ENCODE measurements around the gene VPS11. TPM values are rescaled to one million over a fixed set of nuclear protein-coding genes. Genes with fewer than 3 reads are reported as not detected.
A peak's percentile ranks its signal among the peaks of the same experiment; 100 is the strongest.

VPS11 gene
- total RNA-seq, 6 experiments from 2014 or later: 27.4 to 31.4 (median 27.8) TPM

DNA sequence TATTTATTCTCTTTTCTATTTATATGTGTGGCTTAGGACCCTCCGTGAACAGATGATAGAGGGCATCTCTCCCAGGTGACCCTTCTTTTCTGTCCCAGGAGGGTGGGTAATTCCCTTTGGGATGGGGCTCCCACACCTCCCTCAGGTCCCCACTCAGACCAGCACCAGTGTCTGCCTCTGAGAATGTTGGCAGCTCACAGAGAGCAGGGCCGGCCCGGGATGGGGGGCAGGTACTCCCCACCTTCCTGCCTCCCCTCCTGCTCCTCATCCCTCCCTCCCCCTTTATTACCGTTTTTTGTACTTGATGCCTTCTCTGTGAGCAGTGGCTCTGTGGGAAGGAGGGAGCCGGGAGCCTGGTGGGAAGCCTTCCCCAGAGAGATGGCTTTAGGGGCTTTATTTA lies 49.0 kb downstream of the VPS11 start:
- Mint-ChIP-seq H3K36me3 (ENCODE audit: low read depth) (peaks cover 22% of the 10 kb centered on the region; the same call in 1 of the 2 replicates), H3K27me3 (ENCODE audit: insufficient read depth) (no peaks in the 10 kb centered on the region; the same call in 1 of the 2 replicates)

DNA sequence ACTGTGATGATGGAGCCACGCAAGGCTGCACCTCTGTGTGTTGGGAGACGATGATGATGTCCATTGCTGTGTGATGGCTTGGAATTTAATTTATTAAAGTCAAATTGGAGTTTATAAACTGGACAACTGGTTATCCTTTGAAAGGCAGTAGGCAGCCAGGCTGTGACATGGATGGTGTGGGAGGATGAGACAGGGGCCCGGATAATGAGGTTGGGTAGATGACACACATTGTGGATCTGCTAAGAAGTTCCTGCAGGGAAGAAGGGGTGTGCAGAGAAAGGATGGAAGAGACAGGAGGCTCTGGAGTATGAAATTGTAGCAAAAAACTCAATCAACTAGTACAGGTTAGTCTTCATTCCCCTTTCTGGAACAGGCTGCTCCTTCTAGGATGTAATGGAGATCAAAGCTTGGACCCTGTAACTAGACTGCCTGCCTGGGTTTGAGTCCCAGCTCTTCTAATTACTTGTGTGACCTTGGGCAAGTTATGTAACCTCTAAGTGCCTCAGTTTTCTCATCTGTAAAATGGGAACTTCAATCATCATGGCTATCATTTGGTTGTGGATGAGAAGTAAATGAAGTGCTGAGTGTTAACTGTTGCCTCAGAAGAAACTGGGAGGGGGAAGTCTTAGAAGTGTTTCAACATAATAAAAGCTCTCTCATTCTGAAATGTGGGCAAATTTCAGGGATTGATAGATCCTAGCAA lies 49.5 kb downstream of the VPS11 start:
- TF ChIP-seq CTCF (IDR thresholded peaks at IDR 0.05): no peak
- peaks cover 27% of the 10 kb centered on the region for H3K4me1 Mint-ChIP-seq (ENCODE audit: low read depth)
- no peak overlapping the region for H3K27ac Mint-ChIP-seq
- H3K27me3 Mint-ChIP-seq (ENCODE audit: insufficient read depth): no peaks in the 10 kb centered on the region
- no peak overlapping the region for H3K4me3 Mint-ChIP-seq
- no peak for DNase-seq
- peaks cover 18% of the 10 kb centered on the region; the same call in 1 of the 2 replicates for H3K36me3 Mint-ChIP-seq (ENCODE audit: low read depth)
- no peaks in the 10 kb centered on the region for H3K9me3 Mint-ChIP-seq

More for the DNA sequence above, 49.0 kb downstream of the VPS11 start:
- H3K4me1 Mint-ChIP-seq (ENCODE audit: low read depth): peaks cover 22% of the 10 kb centered on the region
- no peak for DNase-seq
- no peak overlapping the region for H3K4me3 Mint-ChIP-seq
- H3K27ac Mint-ChIP-seq: no peak overlapping the region
- H3K9me3 Mint-ChIP-seq: no peaks in the 10 kb centered on the region
- no peak for TF ChIP-seq CTCF (IDR thresholded peaks at IDR 0.05)

DNA sequence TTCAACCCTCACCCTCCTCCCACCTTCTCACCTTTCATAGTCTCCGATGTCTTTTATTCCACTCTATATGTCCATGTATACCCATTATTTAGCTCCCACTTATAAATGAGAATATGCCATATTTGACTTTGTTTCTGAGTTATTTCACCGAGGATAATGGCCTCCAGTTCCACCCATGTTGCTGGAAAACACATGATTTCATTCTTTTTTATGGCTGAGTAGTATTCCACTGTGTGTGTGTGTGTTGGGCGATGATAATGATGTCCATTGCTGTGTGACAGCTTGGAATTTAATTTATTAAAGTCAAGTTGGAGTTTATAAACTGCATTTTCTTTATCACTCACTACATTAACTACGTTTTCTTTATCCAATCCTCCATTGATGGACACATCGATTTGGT lies 50.6 kb downstream of the VPS11 start:
- H3K4me1 Mint-ChIP-seq (ENCODE audit: low read depth): peaks cover 29% of the 10 kb centered on the region
- H3K27ac Mint-ChIP-seq: no peak overlapping the region
- H3K27me3 Mint-ChIP-seq (ENCODE audit: insufficient read depth): no peaks in the 10 kb centered on the region
- H3K9me3 Mint-ChIP-seq: no peaks in the 10 kb centered on the region
- TF ChIP-seq CTCF (IDR thresholded peaks at IDR 0.05): no peak
- peaks cover 14% of the 10 kb centered on the region; the same call in 1 of the 2 replicates for H3K36me3 Mint-ChIP-seq (ENCODE audit: low read depth)
- no peak for DNase-seq
- H3K4me3 Mint-ChIP-seq: no peak overlapping the region

GRCh38 chr11:119118946-119119345 lies 51.3 kb downstream of the VPS11 start:
- Mint-ChIP-seq H3K4me3 (no peak overlapping the region), H3K27me3 (ENCODE audit: insufficient read depth) (no peaks in the 10 kb centered on the region), H3K4me1 (ENCODE audit: low read depth) (peaks cover 28% of the 10 kb centered on the region), H3K9me3 (no peaks in the 10 kb centered on the region), H3K27ac (no peak overlapping the region), H3K36me3 (ENCODE audit: low read depth) (peaks cover 14% of the 10 kb centered on the region; the same call in 1 of the 2 replicates)
- TF ChIP-seq CTCF (IDR thresholded peaks at IDR 0.05): no peak
- no peak for DNase-seq

DNA sequence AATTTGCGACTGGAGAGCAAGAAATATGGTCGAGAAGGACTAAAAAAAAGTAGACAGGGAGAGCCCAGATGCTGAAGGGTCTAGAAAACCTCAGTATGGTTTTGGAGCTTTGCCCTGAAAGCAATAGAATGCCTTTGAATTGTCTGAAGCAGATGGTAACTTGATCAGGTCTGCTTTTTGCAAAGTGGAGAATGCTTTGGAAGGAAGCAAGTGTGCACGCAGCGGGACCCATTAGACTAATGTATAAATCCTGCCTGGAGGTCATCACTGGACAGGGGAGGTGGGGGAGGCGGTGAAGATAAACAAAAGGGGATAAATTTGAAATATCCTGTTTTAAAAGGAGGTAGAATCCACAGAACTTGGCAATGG lies 53.0 kb downstream of the VPS11 start:
- peak overlapping the region; percentile 85 for H3K27ac Mint-ChIP-seq
- H3K27me3 Mint-ChIP-seq (ENCODE audit: insufficient read depth): no peaks in the 10 kb centered on the region
- peak overlapping the region; percentile 97 for H3K4me3 Mint-ChIP-seq
- no peak for TF ChIP-seq CTCF (IDR thresholded peaks at IDR 0.05)
- no peaks in the 10 kb centered on the region for H3K9me3 Mint-ChIP-seq
- peak; percentile 38 for DNase-seq
- H3K36me3 Mint-ChIP-seq (ENCODE audit: low read depth): peaks cover 8% of the 10 kb centered on the region; the same call in 1 of the 2 replicates
- H3K4me1 Mint-ChIP-seq (ENCODE audit: low read depth): peaks cover 28% of the 10 kb centered on the region

All from HFFc6 (cell line).